ENCODE results near the gene LMO2.
"Not testable (repeated sequence)": the region's sequence is repeated elsewhere in the genome, so short reads cannot be mapped to it uniquely, and the experiment has no call there.

Gene LMO2

GRCh38 chr11:33860926-33861325 lies 30.9 kb downstream of the LMO2 start:
- DNase-seq: no peak

- DNase-seq: no peak
Measured at GRCh38 chr11:33859306-33859705, 32.6 kb downstream of the LMO2 start.

DNA sequence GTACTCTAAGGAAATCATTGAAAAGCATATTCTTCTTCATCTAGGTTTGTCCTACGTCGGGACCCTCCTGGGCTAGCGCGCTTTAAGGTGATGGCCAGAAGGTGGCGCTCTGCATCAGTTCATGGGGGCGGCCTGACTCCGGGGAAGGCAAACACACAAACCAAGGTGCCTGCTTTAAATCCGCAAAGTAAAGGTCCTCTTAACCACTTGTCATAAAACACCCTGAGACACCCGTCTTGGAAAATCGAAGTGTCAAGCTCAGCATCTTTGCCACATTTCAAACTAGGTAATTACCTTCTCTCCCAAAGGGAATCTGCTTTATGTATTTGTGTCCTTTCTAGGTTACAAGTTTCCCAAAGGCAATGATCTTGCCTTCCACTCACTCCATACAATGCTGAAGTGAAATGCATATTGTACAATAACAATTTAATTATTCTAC lies 33.9 kb downstream of the LMO2 start:
- peak; percentile 78 for DNase-seq

GRCh38 chr11:33855500-33855899 lies 36.4 kb downstream of the LMO2 start:
- DNase-seq: no peak

GRCh38 chr11:33848717-33849390 lies 43.0 kb downstream of the LMO2 start:
- DNase-seq: no peak

GRCh38 chr11:33847251-33847650 lies 44.6 kb downstream of the LMO2 start:
- no peak for DNase-seq

DNA sequence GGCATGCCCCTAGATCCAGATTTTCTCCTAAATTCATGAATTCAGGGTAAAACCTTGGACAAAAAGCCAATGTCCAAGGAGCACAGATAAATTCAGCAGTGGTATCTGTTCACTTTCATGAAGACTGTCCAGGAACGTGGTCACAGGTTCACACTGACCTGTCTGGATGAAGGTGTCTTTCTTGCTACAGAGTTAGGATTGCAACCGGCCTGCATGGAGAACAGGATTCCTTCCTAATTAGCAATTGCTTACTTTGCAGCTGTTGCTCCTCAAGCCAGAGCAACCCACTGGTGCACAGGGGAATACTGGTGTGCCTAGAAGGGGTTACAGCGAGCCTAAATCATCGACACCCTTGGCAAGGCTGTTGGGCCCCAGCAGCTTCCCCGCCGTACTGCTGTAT lies 47.6 kb downstream of the LMO2 start:
- no peak for DNase-seq

GRCh38 chr11:33843018-33843417 lies 48.9 kb downstream of the LMO2 start:
- no peak for DNase-seq

- peak; percentile 69 for DNase-seq
Measured at GRCh38 chr11:33842236-33842915, 49.5 kb downstream of the LMO2 start.

- DNase-seq: not testable (repeated sequence)
Measured at GRCh38 chr11:33838234-33838633, 53.6 kb downstream of the LMO2 start.

- not testable (repeated sequence) for DNase-seq
Measured at GRCh38 chr11:33837334-33837733, 54.5 kb downstream of the LMO2 start.

GRCh38 chr11:33835143-33835878 lies 56.6 kb downstream of the LMO2 start:
- peak; percentile 44 for DNase-seq

DNA sequence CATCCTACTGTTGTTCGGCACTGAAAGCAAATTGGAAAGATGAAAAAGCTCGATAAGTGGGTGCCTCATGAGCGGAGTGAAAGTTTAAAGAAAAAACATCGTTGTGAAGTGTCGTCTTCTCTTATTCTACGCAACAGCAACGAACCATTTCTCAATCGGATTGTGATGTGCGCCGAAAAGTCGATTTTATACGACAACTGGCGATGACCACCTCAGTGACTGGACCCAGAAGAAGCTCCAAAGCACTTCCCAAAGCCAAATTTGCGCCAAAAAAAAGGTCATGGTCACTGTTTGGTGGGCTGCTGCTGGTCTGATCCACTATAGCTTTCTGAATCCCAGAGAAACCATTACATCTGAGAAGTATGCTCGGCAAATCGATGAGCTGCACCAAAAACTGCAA lies 59.2 kb downstream of the LMO2 start:
- DNase-seq: no peak

- DNase-seq: no peak
Measured at GRCh38 chr11:33830903-33831648, 60.8 kb downstream of the LMO2 start.

- DNase-seq: peak; percentile 38
Measured at GRCh38 chr11:33829430-33830141, 62.3 kb downstream of the LMO2 start.

DNA sequence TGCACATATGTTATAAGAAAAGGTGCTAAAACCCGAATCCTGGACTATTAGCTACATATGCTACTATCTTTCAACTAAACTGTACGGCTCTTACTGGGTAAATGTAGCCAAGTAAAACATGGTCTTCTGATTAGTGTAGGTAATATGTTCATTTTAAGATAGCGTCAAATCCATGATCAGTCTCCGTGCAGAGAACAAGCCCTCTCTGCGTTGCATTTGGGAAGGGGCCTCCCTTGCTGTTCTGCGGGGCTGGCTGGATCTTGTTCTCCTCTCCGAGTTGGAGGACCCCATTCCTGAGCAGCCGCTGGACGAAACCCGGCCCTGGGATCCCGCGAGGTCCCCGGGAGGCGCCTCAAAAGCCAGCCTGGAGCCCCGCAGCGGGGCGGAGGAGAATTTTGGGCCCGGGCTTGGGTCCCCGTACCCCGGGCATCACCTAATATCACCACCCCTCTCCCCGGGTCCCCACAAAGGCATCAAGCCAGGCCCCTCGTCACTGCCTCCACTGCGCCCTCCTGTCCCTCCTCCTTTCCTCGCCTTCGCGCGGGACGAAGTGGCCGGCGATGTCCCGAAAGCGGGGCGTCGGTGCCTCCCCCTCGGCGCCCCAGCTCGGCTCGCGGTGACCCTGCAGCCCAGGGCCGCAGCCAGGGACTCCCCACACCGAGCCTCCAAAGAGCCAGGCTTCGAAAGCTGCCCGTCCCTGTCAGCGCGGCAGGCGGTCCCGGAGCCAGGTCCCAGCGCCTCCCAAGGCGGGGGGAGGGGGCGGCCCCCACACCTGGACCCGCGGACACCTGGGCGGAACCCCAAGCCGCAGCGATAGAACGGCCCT lies 63.1 kb downstream of the LMO2 start:
- DNase-seq: no peak

- DNase-seq: no peak
Measured at GRCh38 chr11:33827206-33827605, 64.7 kb downstream of the LMO2 start.

DNA sequence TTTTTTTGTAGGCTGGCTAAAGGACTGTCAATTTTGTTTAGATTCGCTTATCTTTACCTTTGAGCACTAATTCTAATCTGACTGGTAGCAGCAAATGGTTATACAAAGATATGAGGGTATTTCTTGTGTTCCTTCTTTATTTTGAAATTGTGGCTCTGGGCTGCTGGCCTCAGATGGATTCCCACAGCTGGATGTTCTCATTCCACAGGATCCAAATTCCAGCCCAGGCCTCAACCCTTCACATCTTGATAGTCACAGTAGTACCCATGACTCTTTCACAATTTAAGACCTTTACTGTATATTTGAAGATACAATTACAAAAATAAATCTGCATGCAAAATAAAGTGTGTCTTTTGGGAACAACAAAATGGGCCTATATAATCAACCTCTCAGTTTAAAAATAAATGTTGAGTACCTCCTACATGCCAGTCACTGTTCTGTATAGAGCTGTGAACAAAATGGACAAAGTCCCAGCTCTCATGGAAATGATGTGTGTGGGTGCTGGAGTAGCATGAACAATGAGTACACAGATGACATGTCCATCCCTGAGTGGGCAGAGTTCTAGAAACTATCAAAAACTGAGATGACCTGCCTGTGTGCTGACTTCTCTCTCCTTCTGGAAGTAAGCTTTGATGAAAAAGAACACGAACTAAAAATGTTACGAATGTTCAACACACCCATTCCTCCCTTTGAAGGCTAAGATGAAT lies 65.9 kb downstream of the LMO2 start:
- no peak for DNase-seq

GRCh38 chr11:33822981-33823380 lies 68.9 kb downstream of the LMO2 start:
- DNase-seq: not testable (repeated sequence)

GRCh38 chr11:33819278-33820035 lies 72.4 kb downstream of the LMO2 start:
- no peak for DNase-seq

Measured in NCI-H1105 treated with DMSO at 0.1 percent for 48 hours (cell line).